ENCODE measurements around the gene IFT81. TPM values are rescaled to one million over a fixed set of nuclear protein-coding genes. Genes with fewer than 3 reads are reported as not detected.

The IFT81 gene
- total RNA-seq, 1 experiment from 2014 or later, result 15.5 TPM

DNA sequence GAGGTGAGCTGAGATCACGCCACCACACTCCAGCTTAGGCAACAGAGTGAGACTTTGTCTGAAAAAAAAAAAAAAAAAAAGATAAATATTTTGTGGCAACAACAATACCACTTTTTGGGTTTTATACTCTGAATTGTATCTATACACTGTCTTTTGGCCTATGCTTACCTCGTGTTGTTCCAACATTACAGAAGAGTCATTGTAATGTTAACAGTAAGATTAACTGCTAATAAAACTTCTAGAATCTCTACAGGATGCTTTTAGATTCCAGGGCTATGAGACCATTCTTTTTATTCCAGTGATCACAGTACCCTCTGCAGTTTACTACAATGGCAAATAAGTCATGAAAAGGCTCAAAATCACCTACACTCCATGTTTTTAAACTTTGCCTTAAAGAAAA lies 11.6 kb downstream of the IFT81 start:
- in situ Hi-C loops (cut with HindIII; ENCODE audit: low pct_unique_long_range_greater_than_20kb, low sequenced_read_pairs) (no loop called here), intact Hi-C loops (cut with micrococcal nuclease; ENCODE audit: unreplicated experiment) (no loop called here)
- H3K4me1 ChIP-seq (ENCODE audit: control insufficient read depth, insufficient read depth, low read length), result no peaks in the 10 kb centered on the region
- TF ChIP-seq SIN3A (IDR thresholded peaks at IDR 0.05; ENCODE audit: borderline replicate concordance, insufficient read depth, low read depth, low read length), result no peak
- TF ChIP-seq POLR2AphosphoS5 (IDR thresholded peaks at IDR 0.05; ENCODE audit: low read depth, low read length), result no peak
- TF ChIP-seq, protein P1, sequence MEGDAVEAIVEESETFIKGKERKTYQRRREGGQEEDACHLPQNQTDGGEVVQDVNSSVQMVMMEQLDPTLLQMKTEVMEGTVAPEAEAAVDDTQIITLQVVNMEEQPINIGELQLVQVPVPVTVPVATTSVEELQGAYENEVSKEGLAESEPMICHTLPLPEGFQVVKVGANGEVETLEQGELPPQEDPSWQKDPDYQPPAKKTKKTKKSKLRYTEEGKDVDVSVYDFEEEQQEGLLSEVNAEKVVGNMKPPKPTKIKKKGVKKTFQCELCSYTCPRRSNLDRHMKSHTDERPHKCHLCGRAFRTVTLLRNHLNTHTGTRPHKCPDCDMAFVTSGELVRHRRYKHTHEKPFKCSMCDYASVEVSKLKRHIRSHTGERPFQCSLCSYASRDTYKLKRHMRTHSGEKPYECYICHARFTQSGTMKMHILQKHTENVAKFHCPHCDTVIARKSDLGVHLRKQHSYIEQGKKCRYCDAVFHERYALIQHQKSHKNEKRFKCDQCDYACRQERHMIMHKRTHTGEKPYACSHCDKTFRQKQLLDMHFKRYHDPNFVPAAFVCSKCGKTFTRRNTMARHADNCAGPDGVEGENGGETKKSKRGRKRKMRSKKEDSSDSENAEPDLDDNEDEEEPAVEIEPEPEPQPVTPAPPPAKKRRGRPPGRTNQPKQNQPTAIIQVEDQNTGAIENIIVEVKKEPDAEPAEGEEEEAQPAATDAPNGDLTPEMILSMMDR (IDR thresholded peaks at IDR 0.05), result no peak
- TF ChIP-seq, protein P2, sequence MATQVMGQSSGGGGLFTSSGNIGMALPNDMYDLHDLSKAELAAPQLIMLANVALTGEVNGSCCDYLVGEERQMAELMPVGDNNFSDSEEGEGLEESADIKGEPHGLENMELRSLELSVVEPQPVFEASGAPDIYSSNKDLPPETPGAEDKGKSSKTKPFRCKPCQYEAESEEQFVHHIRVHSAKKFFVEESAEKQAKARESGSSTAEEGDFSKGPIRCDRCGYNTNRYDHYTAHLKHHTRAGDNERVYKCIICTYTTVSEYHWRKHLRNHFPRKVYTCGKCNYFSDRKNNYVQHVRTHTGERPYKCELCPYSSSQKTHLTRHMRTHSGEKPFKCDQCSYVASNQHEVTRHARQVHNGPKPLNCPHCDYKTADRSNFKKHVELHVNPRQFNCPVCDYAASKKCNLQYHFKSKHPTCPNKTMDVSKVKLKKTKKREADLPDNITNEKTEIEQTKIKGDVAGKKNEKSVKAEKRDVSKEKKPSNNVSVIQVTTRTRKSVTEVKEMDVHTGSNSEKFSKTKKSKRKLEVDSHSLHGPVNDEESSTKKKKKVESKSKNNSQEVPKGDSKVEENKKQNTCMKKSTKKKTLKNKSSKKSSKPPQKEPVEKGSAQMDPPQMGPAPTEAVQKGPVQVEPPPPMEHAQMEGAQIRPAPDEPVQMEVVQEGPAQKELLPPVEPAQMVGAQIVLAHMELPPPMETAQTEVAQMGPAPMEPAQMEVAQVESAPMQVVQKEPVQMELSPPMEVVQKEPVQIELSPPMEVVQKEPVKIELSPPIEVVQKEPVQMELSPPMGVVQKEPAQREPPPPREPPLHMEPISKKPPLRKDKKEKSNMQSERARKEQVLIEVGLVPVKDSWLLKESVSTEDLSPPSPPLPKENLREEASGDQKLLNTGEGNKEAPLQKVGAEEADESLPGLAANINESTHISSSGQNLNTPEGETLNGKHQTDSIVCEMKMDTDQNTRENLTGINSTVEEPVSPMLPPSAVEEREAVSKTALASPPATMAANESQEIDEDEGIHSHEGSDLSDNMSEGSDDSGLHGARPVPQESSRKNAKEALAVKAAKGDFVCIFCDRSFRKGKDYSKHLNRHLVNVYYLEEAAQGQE (IDR thresholded peaks at IDR 0.05; ENCODE audit: insufficient read depth in 1 of 2, low read depth in 2 of 2, low read length in 1 of 2), result no peak
- no peak for TF ChIP-seq TCF7L2 (IDR thresholded peaks at IDR 0.05; ENCODE audit: low read depth, low read length)
- peaks cover 10% of the 10 kb centered on the region for H3K36me3 ChIP-seq (ENCODE audit: control insufficient read depth, insufficient read depth, low read length)
- DNase-seq (ENCODE audit: low read depth, low spot score) (no peak), ATAC-seq (no peak)
- BruUV-seq (replicated peaks), result no TSS peak
- POLR2A ChIA-PET, result no interaction called here
- no peak overlapping the region for H3K4me3 ChIP-seq (ENCODE audit: low read depth in 2 of 2, low read length in 2 of 2)
- H3K9me3 ChIP-seq (ENCODE audit: control insufficient read depth, insufficient read depth, low read depth, low read length), result no peaks in the 10 kb centered on the region
- no peak overlapping the region for H3K27ac ChIP-seq (ENCODE audit: low read length)
- no peaks in the 10 kb centered on the region for H3K27me3 ChIP-seq (ENCODE audit: control insufficient read depth, insufficient read depth, low read length)
- CTCF ChIA-PET, result interaction anchor here (0.7 kb wide), 1 partner anchor 13 kb away, joined by 3 read pairs; no protein-coding TSS in a partner anchor

DNA sequence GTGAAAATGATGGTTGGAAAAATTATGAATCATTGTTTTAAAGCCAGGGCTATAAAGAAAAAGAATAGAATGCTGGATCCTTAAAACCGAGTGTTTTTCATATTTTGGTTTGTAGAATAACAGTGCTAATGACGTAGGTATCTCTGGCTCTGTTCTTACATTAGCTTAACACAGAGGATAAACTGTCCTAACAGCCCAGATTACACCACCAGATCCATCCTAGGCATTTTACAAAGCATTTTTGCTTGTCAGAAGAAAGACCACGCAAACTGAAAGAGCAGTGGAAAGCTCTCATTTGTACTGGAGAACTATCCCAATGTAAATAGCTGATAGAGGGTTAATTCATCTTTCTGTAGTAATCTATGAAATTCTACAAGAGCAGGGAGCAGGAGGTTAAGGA lies 13.6 kb downstream of the IFT81 start:
- CTCF ChIA-PET, result no interaction called here
- TF ChIP-seq, protein P1 (IDR thresholded peaks at IDR 0.05), result no peak
- TF ChIP-seq TCF7L2 (IDR thresholded peaks at IDR 0.05; ENCODE audit: low read depth, low read length) (no peak), SIN3A (IDR thresholded peaks at IDR 0.05; ENCODE audit: borderline replicate concordance, insufficient read depth, low read depth, low read length) (no peak), POLR2AphosphoS5 (IDR thresholded peaks at IDR 0.05; ENCODE audit: low read depth, low read length) (no peak)
- TF ChIP-seq, protein P2 (IDR thresholded peaks at IDR 0.05; ENCODE audit: insufficient read depth in 1 of 2, low read depth in 2 of 2, low read length in 1 of 2), result no peak
- Histone ChIP-seq H3K27me3 (ENCODE audit: control insufficient read depth, insufficient read depth, low read length) (no peaks in the 10 kb centered on the region), H3K27ac (ENCODE audit: low read length) (no peak overlapping the region), H3K4me3 (ENCODE audit: low read depth in 2 of 2, low read length in 2 of 2) (no peak overlapping the region), H3K4me1 (ENCODE audit: control insufficient read depth, insufficient read depth, low read length) (no peaks in the 10 kb centered on the region), H3K9me3 (ENCODE audit: control insufficient read depth, insufficient read depth, low read depth, low read length) (no peaks in the 10 kb centered on the region), H3K36me3 (ENCODE audit: control insufficient read depth, insufficient read depth, low read length) (peaks cover 10% of the 10 kb centered on the region)
- no peak for DNase-seq (ENCODE audit: low read depth, low spot score)
- no TSS peak for BruUV-seq (replicated peaks)
- intact Hi-C loops (cut with micrococcal nuclease; ENCODE audit: unreplicated experiment) (no loop called here), in situ Hi-C loops (cut with HindIII; ENCODE audit: low pct_unique_long_range_greater_than_20kb, low sequenced_read_pairs) (no loop called here)
- POLR2A ChIA-PET, result no interaction called here
- ATAC-seq, result no peak

Measured in Panc1 (cell line).